GM12878 (cell line): ENCODE measurements around the gene C1orf35. TPM values are rescaled to one million over a fixed set of nuclear protein-coding genes. Genes with fewer than 3 reads are reported as not detected.

Source experiments
- ASH2L ChIP-seq: fragments of 300-600, 200-600 bp; sonication (generic); IDR thresholded peaks from 2 replicates; pipeline ENCODE4 v1.6.1; 2017; ENCODE audit warnings: low read depth, mild to moderate bottlenecking, borderline replicate concordance
- CBFB ChIP-seq: IDR thresholded peaks from 2 replicates; pipeline ENCODE4 v1.6.1; 2016; ENCODE audit warnings: antibody characterized with exemption, low read depth
- CBX5 ChIP-seq: sonication (generic); IDR thresholded peaks from 2 replicates; pipeline ENCODE4 v1.6.1; 2016; ENCODE audit warnings: low read depth, moderate library complexity, mild to moderate bottlenecking, inconsistent platforms
- CHD2 ChIP-seq: IDR thresholded peaks from 2 replicates; pipeline ENCODE4 v1.6.1; 2011; ENCODE audit warnings: low read depth, low read length, improper control_type of control experiment, borderline replicate concordance
- EED ChIP-seq: sonication (generic); IDR thresholded peaks from 2 replicates; pipeline ENCODE4 v1.6.1; 2016; ENCODE audit warnings: antibody characterized with exemption, low read depth
- ESRRA ChIP-seq: IDR thresholded peaks from 2 replicates; pipeline ENCODE4 v1.6.1; 2012; ENCODE audit warnings: mild to moderate bottlenecking, low read length, improper control_type of control experiment
- FOS ChIP-seq: IDR thresholded peaks from 3 replicates; pipeline ENCODE4 v1.6.1; 2011; ENCODE audit warnings: borderline replicate concordance; ENCODE audit not compliant: insufficient read length; ENCODE audit errors: extremely low read depth
- HDAC6 ChIP-seq: fragments of 200-600 bp; sonication (generic); IDR thresholded peaks from one replicate; pipeline ENCODE4 v1.8.0; 2017; ENCODE audit warnings: antibody characterized with exemption; ENCODE audit not compliant: unreplicated experiment
- IRF4 ChIP-seq: IDR thresholded peaks from 2 replicates; pipeline ENCODE4 v1.6.1; 2011; ENCODE audit warnings: low read depth, low read length
- KDM1A ChIP-seq: fragments of 200-600 bp; sonication (generic); IDR thresholded peaks from 2 replicates; pipeline ENCODE4 v1.6.1; 2016; ENCODE audit warnings: borderline replicate concordance
- KLF5 ChIP-seq: fragments of 450-650 bp; IDR thresholded peaks from 2 replicates; pipeline ENCODE4 v1.6.1; 2014; ENCODE audit warnings: mild to moderate bottlenecking; ENCODE audit not compliant: partially characterized antibody
- MLLT1 ChIP-seq: fragments of 450-650 bp; IDR thresholded peaks from 2 replicates; pipeline ENCODE4 v1.6.1; 2016; ENCODE audit warnings: mild to moderate bottlenecking
- MYB ChIP-seq: fragments of 150-350 bp; IDR thresholded peaks from 2 replicates; pipeline ENCODE4 v1.6.1; 2014; ENCODE audit warnings: mild to moderate bottlenecking, low read depth, low read length, borderline replicate concordance
- NBN ChIP-seq: fragments of 450-650 bp; IDR thresholded peaks from 2 replicates; pipeline ENCODE4 v1.6.1; 2016
- NFXL1 ChIP-seq: fragments of 450-650 bp; IDR thresholded peaks from 2 replicates; pipeline ENCODE4 v1.6.1; 2017; ENCODE audit warnings: antibody characterized with exemption, mild to moderate bottlenecking, borderline replicate concordance
- NFYB ChIP-seq: IDR thresholded peaks from 2 replicates; pipeline ENCODE4 v1.6.1; 2011; ENCODE audit warnings: low read depth, mild to moderate bottlenecking, low read length, improper control_type of control experiment, moderate library complexity; ENCODE audit not compliant: insufficient read depth
- PKNOX1 ChIP-seq: fragments of 450-650 bp; IDR thresholded peaks from 2 replicates; pipeline ENCODE4 v1.6.1; 2016; ENCODE audit warnings: mild to moderate bottlenecking
- RBBP5 ChIP-seq: fragments of 200-600 bp; sonication (generic); conservative IDR thresholded peaks from 2 replicates; pipeline ENCODE4 v1.6.1; 2016
- RCOR1 ChIP-seq: conservative IDR thresholded peaks from 2 replicates; pipeline ENCODE4 v1.6.1; 2012; ENCODE audit warnings: low read depth, low read length, improper control_type of control experiment
- RFX5 ChIP-seq: IDR thresholded peaks from 2 replicates; pipeline ENCODE4 v1.6.1; 2011; ENCODE audit warnings: low read depth, low read length, improper control_type of control experiment
- SIX5 ChIP-seq: IDR thresholded peaks from 2 replicates; pipeline ENCODE4 v1.6.1; 2011; ENCODE audit warnings: mild to moderate bottlenecking, low read depth, low read length, moderate library complexity; ENCODE audit not compliant: severe bottlenecking
- SMARCA5 ChIP-seq: fragments of 450-650 bp; IDR thresholded peaks from 2 replicates; pipeline ENCODE4 v1.6.1; 2017; ENCODE audit warnings: mild to moderate bottlenecking
- SUPT20H ChIP-seq: IDR thresholded peaks from 2 replicates; pipeline ENCODE4 v1.6.1; 2011; ENCODE audit warnings: low read depth, mild to moderate bottlenecking, low read length, moderate library complexity, borderline replicate concordance; ENCODE audit not compliant: control insufficient read depth
- TARDBP ChIP-seq: IDR thresholded peaks from 2 replicates; pipeline ENCODE4 v1.6.1; 2016; ENCODE audit warnings: borderline replicate concordance
- TBL1XR1 ChIP-seq: IDR thresholded peaks from 2 replicates; pipeline ENCODE4 v1.6.1; 2012; ENCODE audit warnings: low read depth, low read length, improper control_type of control experiment
- USF2 ChIP-seq: IDR thresholded peaks from 2 replicates; pipeline ENCODE4 v1.6.1; 2011; ENCODE audit warnings: low read depth, low read length, improper control_type of control experiment, borderline replicate concordance
- ZNF207 ChIP-seq: fragments of 450-650 bp; IDR thresholded peaks from 2 replicates; pipeline ENCODE4 v1.6.1; 2014; ENCODE audit warnings: antibody characterized with exemption, mild to moderate bottlenecking, borderline replicate concordance
- ZNF274 ChIP-seq: IDR thresholded peaks from one replicate; pipeline ENCODE4 v1.8.0; 2011; ENCODE audit not compliant: insufficient read length, insufficient read depth
- polyA plus RNA-seq, 11 experiments: library from polyadenylated mRNA; depleted of rRNA in 4 of 11; unstranded in 6 of 11; stranded (reverse) in 5 of 11; fragments of >200 nt; fragmentation: Nextera tagmentation in 4 of 11; fragmentation: Illumina TruSeq in 1 of 11; extraction: Ambion mirVana in 4 of 11; extraction: Trizol in 1 of 11; gene quantifications; 1 replicate in 1 of 11; 2 replicates in 10 of 11; pipeline versions ENCODE4 v1.2.1 to v1.2.3, GENCODE V29; 2011 to 2016; ENCODE audit warnings: inconsistent platforms in 2 of 11, missing spikeins in 2 of 11, low read depth in 1 of 11
- total RNA-seq, 4 experiments: library from RNA; depleted of rRNA in 3 of 4; stranded (reverse); fragments of >200 nt in 3 of 4; fragmentation: Illumina TruSeq in 1 of 4; extraction: Trizol in 1 of 4; gene quantifications; 2 replicates each; pipeline versions ENCODE4 v1.2.1 to v1.2.3, GENCODE V29; 2013 to 2021

Gene C1orf35
- total and polyA plus RNA-seq, 10 of the 15 experiments (the other 5 are each of a cell fraction or from before 2014, with no cell fraction given) = 2.5 to 27.0 (median 10.6) TPM

GRCh38 chr1:228102791-228103620, at the start of gene C1orf35 (continued):
- TF ChIP-seq ASH2L (peak; percentile 92; the same call in 1 of the 2 replicates), RBBP5 (no peak), NFXL1 (no peak), CHD2 (peak; percentile 35; the same call in 1 of the 2 replicates), KLF5 (peak; percentile 33), KDM1A (no peak), PKNOX1 (peak; percentile 48; the same call in 1 of the 2 replicates), IRF4 (no peak), ZNF274 (no peak), EED (no peak), MYB (no peak), FOS (no peak), NFYB (no peak), ESRRA (no peak), MLLT1 (no peak), CBX5 (no peak), TARDBP (0 out of 2 replicates have a peak, but pooled peaks have one; percentile 65), CBFB (0 out of 2 replicates have a peak, but pooled peaks have one; percentile 18), SIX5 (peak; percentile 23), RFX5 (peak; percentile 62; the same call in 1 of the 2 replicates), SMARCA5 (peak; percentile 52; the same call in 1 of the 2 replicates), TBL1XR1 (no peak), NBN (peak; percentile 95), USF2 (no peak), RCOR1 (no peak), SUPT20H (no peak), ZNF207 (no peak; the same call in 1 of the 2 replicates), HDAC6 (no peak)
